Dermis microvascular lymphatic vessel endothelial cell (primary cell): Measurements from ENCODE around the gene PBX1. TPM values are rescaled to one million over a fixed set of nuclear protein-coding genes. Genes with fewer than 3 reads are reported as not detected.

ENCODE experiments used
- DNase-seq, 2 donors: peaks; one replicate each; pipeline versions ENCODE4 v3.0.0 to v3.0.0-alpha.2; 2010; ENCODE audit warnings: low read depth in 2 of 2
- total RNA-seq: library from RNA; depleted of rRNA; stranded (reverse); fragments of >200 nt; gene quantifications from 2 replicates; pipeline ENCODE4 v1.2.1, GENCODE V29; 2014

The PBX1 gene
- total RNA-seq, 1 donor from 2014 or later, result 0.39 TPM

DNA sequence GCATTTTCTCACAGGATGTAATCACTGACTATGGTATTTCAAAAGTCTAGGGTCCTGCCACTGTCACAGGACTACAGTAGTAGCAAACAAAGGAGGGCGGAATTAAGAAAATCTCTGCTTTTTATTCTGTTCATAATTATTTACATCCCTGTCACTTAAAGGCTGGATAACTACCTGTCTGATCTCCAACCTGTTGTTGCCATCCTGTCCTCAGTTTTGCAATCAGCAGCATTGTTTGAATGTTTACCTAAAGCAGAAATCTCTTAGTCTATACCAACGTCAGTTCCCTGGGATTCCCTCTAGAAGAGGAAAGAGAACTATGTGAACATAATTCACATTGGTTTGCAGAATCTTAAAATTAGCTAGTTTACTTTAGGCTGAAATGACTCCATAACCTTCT lies 218.5 kb downstream of the PBX1 start:
- no peak for DNase-seq

DNA sequence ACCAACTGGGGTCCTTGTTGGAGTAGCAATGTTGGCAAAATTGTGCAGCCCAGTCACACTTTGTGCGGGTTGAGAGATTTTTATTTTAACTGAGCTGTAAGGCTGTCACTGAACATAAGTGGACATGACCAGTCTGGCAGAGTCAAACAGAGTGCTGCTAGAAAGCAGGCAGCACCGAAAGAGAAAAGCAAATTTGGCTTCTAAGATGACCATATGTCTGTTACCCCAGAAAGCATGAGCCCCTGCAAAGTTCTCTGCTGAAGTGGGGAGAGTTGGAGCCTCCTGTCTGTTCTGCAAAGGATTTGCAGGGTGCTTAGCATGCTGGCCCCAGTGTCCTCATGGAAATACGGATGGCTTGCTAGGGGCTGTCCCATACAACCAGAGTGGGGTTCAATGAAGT lies 220.4 kb downstream of the PBX1 start:
- no peak for DNase-seq

DNA sequence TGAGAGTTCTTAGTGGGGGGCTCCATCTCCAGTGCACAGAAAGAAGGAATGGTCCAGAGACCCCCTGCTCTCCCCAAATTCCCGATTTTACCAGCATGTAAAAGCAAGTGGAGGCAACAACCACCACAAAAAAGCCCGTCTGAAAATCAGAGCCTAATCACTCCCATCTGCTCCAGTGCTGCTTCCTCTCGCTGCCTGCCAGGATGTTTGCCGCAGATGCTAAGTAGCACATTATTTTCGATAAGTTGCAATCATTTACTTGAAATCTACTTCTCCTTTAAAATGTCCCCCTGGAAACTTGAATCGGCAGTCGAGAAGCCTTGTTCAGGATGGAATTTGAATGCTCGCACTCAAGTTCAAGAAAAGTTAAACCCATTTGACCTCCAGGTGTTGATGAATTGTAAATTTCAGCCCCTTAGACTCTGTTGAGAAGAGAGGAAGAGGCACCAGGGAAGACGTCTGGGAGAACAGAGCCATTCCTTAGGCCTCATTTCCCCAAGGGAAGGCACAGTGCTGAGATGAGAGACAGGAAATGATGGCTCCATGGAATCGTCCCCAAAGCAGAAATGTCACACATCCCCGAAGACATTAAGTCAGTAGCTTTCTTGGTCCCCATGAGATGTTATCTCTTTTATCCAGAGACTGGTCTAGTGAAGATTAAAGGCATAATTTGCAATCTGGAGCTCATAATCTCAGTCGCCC lies 221.3 kb downstream of the PBX1 start:
- DNase-seq, result no peak

DNA sequence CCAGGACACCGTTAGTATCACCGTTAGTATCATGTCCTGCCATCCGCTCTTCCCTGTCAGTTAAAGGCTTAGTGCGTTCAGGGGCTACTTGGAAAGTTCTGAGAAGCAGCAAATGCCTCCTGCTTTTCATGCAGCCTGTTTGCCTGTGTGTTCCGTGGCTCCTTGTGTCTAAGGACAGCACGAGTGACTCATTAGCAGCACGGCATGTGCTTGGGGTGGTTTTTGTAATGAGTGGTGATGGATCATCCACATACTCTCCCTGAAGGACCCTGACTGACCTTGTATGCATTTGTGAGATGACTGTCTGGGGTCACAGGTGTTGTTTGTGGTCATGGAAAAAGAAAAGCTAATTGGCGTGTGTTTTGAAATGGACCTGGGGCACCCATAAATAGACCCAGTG lies 221.9 kb downstream of the PBX1 start:
- DNase-seq, result no peak

DNA sequence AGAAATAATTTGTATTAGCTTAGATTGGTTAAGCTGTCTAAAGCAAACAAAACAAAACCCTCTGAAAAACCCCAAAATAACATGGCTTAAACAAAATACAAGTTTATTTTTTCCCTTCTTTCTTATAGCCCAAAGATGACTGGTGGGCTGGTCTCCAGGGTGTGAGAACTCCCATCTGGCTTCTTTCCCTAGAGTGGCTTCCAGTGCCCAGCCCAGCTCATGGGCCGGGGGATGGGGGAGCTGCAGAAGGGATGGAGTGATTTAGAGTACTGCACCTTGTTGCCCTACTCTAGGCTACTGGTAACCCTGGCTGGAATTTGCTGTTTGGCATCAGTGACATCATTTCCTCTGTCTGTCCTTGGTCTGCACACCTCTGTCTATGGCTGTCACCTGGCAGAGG lies 223.0 kb downstream of the PBX1 start:
- DNase-seq, result no peak

DNA sequence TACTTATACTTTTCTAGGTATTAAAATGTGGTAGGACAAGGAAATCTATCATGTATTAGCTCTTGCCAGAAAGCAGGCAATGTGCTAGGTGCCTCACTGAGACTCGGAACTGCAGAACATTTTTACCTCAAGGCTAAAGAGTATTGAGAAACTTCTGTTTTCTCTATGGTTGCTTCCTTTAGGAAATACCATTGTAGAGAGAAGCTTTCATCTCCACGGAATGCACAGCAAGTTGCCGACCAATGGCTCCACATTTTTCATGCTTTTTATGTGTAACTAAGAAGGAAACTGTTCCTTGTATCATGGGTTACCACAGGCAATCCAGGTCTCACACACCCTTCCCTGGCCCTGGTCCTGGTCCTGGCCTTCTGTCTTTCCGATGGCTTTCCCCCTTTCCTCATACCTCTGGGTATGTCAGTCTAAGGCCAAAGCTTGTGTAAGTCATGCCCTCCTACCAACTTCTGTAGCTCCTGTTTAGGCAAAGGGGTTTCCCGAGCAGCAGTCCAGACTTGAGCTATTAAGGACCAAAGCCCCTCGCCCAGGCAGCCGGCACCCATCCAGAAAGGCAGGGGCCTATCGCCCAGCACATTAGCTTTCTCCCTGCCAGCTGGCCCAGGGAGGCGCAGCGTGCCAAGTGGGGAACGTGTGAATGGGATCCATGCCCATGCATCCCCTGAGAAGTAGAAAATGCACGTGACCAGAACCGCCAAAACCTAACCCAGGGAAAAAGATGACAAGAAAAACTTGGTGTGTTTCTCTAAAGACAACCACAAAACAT lies 225.0 kb downstream of the PBX1 start:
- no peak for DNase-seq

DNA sequence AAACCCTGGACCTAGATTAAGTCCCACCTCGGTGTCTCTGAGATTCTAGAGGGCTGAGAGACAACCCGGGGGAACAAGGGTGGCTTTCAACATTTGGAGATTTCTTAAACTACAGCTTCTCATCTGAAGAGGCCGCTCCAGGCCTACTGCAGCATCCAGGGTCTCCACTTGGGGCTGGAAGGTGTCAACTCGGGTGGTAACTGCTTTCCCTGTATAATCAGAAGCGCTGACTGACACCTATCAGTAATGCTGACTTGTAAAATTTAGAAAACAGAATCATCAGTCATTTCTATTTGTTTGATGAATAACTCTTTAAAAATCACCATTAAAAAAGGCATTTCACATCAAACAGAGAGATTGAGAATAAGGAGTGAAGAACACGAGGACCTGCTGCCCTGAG lies 226.0 kb downstream of the PBX1 start:
- DNase-seq, result no peak

DNA sequence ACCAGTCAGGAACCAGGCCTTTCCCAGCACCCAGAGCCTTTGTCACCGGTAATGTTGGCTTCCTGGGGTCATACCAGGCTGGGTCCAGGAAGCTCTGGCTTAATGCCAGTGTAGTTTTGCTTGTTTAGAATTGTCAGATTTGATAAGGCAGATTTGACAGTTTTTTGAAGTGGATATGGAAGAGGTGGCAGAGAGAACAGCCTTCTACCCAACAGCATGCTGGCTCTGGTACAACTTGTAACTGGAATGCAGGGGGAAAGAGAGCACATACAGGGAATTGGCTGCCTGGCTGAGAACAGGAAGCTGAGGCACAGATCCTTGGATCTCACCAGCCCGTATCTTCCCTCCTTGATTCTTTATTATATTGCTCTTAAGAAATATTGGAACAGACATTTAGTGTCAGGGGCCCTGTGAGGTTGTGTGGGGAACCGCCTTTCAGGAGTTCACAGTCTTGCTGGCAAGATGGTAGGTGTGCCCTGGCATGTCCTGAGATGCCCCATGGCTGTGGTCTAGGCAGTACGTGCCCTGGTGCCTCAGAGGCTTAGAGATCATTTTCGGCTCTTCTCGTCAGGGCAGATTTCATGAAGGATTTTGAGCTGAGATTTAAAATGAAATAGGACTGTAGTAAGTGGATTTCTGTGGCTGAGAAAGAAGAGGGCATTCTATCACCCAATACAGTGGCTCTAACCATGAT lies 227.0 kb downstream of the PBX1 start:
- DNase-seq, result no peak

- peak; percentile 21 to 65 for DNase-seq
These were observed 228.2 kb downstream of the PBX1 start for GRCh38 chr1:164786980-164787833.

GRCh38 chr1:164787834-164788231 lies 228.8 kb downstream of the PBX1 start:
- no peak for DNase-seq

GRCh38 chr1:164790081-164790480 lies 231.1 kb downstream of the PBX1 start:
- no peak for DNase-seq

- DNase-seq, result no peak
These were observed 233.5 kb downstream of the PBX1 start for GRCh38 chr1:164792410-164793004.

- no peak for DNase-seq
These were observed 235.4 kb downstream of the PBX1 start for GRCh38 chr1:164794356-164794755.

- DNase-seq, result no peak
These were observed 237.9 kb downstream of the PBX1 start for GRCh38 chr1:164796916-164797315.

GRCh38 chr1:164801246-164801731 lies 242.3 kb downstream of the PBX1 start:
- no peak for DNase-seq

- no peak for DNase-seq
These were observed 243.0 kb downstream of the PBX1 start for GRCh38 chr1:164801791-164802502.

DNA sequence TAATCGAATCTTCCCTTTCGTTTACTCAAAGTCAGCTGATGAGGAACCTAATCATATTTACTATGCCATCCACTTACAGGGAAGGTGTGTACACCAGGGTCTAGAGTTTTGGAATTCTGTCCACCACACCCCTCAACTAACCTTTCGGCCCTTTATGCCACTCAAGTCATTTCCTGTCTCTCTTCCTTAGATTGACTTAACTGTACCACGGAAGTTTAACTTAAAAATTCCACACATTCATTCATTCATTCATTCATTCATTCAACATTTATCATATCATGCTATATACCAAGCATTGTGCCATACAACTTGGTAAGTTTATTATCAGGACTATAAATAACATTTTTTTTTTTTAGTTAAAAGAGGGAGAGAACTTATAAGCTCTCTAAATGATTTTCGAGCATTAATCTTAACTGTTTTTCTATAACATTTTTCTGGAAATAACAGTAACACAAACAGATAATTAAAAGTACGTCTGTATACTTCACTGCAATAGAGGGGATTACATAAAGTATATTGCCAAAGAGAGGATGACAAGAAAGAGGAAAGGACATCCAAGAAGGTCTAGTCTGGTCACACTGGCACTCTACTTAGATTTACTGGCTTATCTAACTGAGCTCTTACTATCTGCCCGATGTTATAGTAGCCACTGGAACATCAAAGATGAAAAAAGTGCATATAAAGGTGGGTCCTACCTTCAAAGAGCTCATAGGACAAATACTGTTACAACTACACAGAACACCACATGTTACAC lies 243.7 kb downstream of the PBX1 start:
- no peak for DNase-seq

DNA sequence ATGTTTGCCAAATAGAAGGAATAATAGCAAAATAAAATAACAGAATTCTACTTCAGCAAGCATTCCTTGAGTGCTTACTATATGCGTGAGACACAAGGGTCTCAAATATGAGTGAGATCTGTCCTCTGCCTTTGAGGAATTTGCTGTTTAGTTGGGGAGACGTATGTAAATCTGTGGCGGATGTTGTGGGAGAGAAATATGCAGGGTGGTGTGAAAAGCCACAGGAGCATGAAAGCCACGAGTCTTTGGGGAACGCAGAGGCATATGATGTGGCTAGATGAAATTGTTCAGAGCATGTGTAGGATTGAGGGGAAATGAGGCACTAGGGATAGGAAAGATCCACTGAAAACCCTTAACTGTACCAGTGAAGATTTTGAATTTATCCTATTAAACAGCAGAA lies 244.4 kb downstream of the PBX1 start:
- no peak for DNase-seq

GRCh38 chr1:164804366-164804765 lies 245.4 kb downstream of the PBX1 start:
- DNase-seq, result no peak

GRCh38 chr1:164805399-164805798 lies 246.4 kb downstream of the PBX1 start:
- peak in 1 of 2 donors; percentile 17 for DNase-seq
